ENCODE measurements around the gene GPN2.
"Not testable (repeated sequence)": the region's sequence is repeated elsewhere in the genome, so short reads cannot be mapped to it uniquely, and the experiment has no call there.

The GPN2 gene

DNA sequence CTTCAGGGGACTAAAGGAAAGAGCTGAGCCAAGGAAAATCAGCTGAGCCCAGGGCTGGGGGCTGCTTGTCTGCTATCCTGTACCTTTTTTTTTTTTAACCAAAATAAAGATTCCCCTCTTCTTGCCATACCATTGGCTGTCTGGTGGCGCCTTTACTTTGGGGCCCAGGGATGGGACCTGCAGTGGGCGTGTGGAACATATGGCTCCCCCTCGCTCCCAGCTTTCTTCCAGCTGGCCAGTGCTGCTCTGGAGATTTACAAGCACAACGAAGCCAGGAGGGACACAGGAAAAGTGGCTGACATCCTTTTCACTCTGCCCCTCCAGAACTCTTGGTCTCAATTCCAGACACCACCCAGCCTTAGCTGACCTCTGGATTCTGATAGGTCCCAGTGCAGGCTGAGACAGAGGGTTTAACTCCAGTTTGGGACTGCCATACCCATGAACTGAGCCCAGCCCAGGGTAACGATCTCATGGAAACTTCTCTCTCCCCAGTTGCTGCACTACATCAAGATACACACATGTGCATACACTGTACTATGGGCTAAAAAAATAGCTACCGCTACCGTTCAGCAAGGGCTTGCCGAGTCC, 32.5 kb downstream of the GPN2 start:
- Mint-ChIP-seq H3K4me3 (no peak overlapping the region), H3K27me3 (no peaks in the 10 kb centered on the region), H3K36me3 (peaks cover 31 to 35% of the 10 kb centered on the region in 2 donors), H3K4me1 (peaks cover 1 to 5% of the 10 kb centered on the region in 2 donors), H3K9me3 (no peaks in the 10 kb centered on the region), H3K27ac (no peak overlapping the region)
- DNase-seq (no peak), ATAC-seq (replicated peaks) (no peak)

DNA sequence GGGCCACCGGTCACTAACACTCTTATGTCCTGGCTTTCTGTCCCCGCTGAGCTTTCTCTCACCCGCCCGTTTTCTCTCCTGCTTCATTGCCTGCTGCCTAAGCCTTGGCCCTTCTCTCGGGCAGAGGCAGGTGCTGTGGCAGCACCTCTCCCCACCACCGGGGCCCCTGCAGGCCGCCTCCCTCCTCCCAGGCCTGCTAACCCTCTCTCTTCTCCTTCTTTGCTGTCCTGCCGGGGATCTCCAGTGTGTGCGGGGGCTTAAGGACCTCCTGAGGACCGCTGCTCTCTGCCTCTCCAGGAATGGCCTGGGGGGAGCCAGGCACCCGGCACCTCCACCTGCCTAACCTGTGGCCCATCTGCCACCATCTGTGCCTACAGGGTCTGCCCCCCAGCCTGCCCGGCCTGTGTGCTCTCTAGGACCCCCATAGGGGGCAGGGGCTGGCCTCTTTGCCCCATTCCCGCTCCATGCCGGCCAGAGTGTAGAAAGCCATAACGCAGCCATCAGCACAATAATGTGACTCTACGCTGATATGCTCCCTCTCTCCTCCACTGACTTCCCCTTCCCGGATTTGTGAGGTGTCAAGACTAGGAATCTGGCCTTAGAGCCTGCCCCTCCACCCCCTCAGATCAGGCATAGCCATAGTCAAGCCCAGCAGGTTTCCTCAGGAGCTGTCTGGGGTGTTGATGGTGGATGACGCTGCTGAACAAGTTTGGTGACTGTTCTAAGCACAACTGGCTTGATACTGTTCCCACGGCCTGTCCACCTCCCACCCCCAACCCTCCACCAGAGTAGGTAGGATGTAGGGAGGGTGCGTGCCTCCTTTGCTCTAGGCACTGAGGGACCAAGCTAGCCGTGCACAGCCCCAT, 33.2 kb downstream of the GPN2 start:
- peaks cover 37 to 41% of the 10 kb centered on the region in 2 donors for H3K36me3 Mint-ChIP-seq
- DNase-seq: no peak
- peak overlapping the region; percentile 88 for H3K27ac Mint-ChIP-seq
- no peaks in the 10 kb centered on the region for H3K9me3 Mint-ChIP-seq
- H3K4me1 Mint-ChIP-seq: peaks cover 0 to 2% of the 10 kb centered on the region in 2 donors
- H3K4me3 Mint-ChIP-seq: no peak overlapping the region
- H3K27me3 Mint-ChIP-seq: no peaks in the 10 kb centered on the region
- peak in 1 of 2 donors; percentile 16 for ATAC-seq (replicated peaks)

DNA sequence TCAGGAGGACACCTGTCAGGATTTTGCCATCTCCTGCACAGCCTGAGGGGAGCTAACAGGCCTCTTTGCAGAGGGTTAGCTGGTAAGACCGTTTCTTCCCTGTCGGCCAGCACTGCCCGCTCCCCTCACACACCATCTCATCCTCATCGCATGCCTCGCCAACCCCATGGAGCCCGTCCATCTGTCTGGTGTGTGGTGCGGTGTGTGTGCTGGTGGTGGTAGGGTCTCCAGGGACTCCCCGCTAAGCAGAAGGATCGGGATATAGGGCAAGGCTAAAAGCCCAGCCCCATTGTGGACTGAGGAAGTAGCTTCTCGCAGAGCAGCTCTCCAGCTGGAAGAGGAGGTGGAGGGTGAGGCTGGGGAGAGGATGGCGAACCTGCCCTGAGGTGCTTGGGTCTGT, 33.9 kb downstream of the GPN2 start:
- Mint-ChIP-seq H3K4me3 (no peak overlapping the region), H3K9me3 (no peaks in the 10 kb centered on the region), H3K27ac (peak overlapping the region; percentile 61), H3K36me3 (peaks cover 43 to 48% of the 10 kb centered on the region in 2 donors), H3K27me3 (no peaks in the 10 kb centered on the region), H3K4me1 (peaks cover 0 to 2% of the 10 kb centered on the region in 2 donors)
- ATAC-seq (replicated peaks) (no peak), DNase-seq (no peak)

DNA sequence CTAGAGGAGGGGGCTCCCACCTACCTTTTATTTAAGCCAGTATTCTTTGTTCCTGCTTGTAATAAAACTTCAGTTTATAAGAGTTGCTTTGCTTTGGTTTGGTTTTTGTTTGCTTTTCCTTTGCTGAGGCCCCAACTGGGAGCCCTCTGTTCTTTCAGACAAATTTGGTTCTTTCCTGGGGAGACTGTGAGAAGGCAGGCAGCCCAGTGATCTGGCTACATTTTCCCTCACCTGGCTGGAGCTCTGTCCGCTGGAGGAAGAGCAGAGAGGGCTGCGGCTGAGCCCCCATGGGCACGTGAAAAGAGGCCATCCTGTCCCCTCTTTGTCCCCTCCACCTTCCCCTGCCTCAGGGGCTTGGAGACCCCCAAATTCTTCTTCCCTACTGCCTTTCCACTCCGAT, 34.4 kb downstream of the GPN2 start:
- peaks cover 0 to 2% of the 10 kb centered on the region in 2 donors for H3K4me1 Mint-ChIP-seq
- H3K36me3 Mint-ChIP-seq: peaks cover 43 to 53% of the 10 kb centered on the region in 2 donors
- H3K27me3 Mint-ChIP-seq: no peaks in the 10 kb centered on the region
- ATAC-seq (replicated peaks) (no peak), DNase-seq (no peak)
- H3K4me3 Mint-ChIP-seq: no peak overlapping the region
- H3K9me3 Mint-ChIP-seq: no peaks in the 10 kb centered on the region
- H3K27ac Mint-ChIP-seq: peak overlapping the region; percentile 61

DNA sequence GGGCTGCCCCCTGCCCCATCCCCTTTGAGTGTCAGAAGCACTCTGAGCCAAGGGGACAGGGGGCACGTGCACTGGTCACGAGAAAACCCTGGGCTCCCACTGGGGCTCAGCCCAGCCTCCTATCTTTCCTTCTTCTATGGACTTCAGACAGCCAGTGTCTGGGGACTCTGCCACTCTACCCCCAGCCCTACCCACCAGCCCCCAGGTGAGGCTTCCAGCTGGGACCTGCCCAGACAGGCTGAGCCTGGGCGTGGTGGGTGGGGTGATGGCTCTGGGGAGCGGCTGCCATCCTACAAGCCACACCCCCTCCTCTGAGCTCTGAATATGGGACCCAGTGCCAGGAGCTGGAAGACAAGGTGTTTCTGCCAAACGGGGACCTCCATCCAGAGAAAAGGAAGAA, 35.2 kb downstream of the GPN2 start:
- peaks cover 49 to 60% of the 10 kb centered on the region in 2 donors for H3K36me3 Mint-ChIP-seq
- H3K27ac Mint-ChIP-seq: peak overlapping the region; percentile 51
- H3K4me3 Mint-ChIP-seq: no peak overlapping the region

DNA sequence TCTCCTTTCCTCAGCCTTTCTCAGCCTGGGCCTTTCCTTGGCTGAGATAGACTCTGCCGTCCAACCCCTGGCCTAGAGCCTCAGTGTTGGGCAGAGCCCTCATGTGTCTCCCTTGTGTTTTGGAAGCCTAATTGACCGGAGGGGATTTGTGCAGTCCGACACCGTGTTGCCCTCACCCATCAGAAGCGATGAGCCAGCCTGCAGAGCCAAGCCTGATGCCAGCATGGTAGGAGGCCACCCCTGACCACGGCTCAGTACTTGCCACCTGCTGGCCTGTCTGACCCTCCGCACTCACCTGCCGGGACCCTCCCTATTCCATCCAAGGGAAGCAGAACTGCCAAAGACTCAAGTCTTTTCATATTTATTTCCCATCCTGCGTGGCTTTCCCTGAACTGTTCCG, 36.5 kb downstream of the GPN2 start:
- ATAC-seq (replicated peaks) (no peak), DNase-seq (no peak)
- Mint-ChIP-seq H3K4me1 (peaks cover 0 to 2% of the 10 kb centered on the region in 2 donors), H3K27ac (peak overlapping the region; percentile 31), H3K36me3 (peaks cover 55 to 70% of the 10 kb centered on the region in 2 donors), H3K4me3 (no peak overlapping the region), H3K27me3 (no peaks in the 10 kb centered on the region), H3K9me3 (no peaks in the 10 kb centered on the region)

More for the DNA sequence above, 35.2 kb downstream of the GPN2 start:
- Mint-ChIP-seq H3K4me1 (peaks cover 0 to 2% of the 10 kb centered on the region in 2 donors), H3K27me3 (no peaks in the 10 kb centered on the region), H3K9me3 (no peaks in the 10 kb centered on the region)
- ATAC-seq (replicated peaks) (no peak), DNase-seq (no peak)

DNA sequence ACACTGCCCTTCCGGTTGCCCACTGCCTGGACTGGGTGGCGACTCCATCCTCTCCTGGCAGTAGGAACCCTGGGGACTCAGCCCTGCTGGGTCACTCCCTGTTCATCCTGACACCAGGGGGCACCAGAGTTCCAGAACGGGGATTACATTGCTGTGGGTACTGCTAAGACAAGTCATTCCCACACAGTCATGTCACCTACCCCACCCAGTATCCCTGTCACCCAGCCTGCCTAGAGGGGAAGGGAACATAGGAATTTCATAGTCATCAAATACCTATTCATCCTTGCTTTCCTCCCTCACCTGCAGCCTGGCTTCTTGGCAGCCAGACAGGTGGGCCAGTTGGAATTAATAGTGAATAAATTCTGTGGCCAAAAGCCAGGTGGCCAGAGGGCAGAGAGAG, 36.9 kb downstream of the GPN2 start:
- H3K36me3 Mint-ChIP-seq: peaks cover 59 to 74% of the 10 kb centered on the region in 2 donors
- peak; percentile 58 for DNase-seq

DNA sequence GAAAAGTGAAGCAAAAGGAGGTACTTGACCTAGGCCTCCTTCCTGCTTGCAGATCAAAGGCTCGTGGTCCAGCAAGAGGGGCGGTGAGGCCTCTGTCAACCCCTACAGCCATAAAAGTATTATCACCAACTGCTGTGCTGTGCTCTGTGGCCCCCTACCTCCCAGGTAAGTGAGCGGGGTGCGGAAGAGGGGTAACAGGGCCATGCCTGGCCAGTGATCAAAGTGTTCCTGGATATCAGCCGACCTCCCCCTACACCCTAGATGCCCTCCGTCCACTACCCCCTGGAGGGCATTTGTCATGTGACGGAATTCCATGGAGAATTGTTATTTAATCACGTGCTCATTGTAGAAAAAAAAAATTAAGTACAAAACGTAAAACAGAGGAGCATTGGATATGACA, 37.4 kb downstream of the GPN2 start:
- ATAC-seq (replicated peaks): no peak
- Mint-ChIP-seq H3K36me3 (peaks cover 59 to 77% of the 10 kb centered on the region in 2 donors), H3K4me1 (peaks cover 0 to 4% of the 10 kb centered on the region in 2 donors), H3K27ac (peak overlapping the region; percentile 16), H3K9me3 (no peaks in the 10 kb centered on the region), H3K4me3 (no peak overlapping the region), H3K27me3 (no peaks in the 10 kb centered on the region)
- DNase-seq: no peak

More for the DNA sequence above, 36.9 kb downstream of the GPN2 start:
- H3K27me3 Mint-ChIP-seq: no peaks in the 10 kb centered on the region
- no peak overlapping the region for H3K27ac Mint-ChIP-seq
- H3K4me3 Mint-ChIP-seq: no peak overlapping the region
- peak; percentile 88 for ATAC-seq (replicated peaks)
- no peaks in the 10 kb centered on the region for H3K9me3 Mint-ChIP-seq
- H3K4me1 Mint-ChIP-seq: peaks cover 0 to 4% of the 10 kb centered on the region in 2 donors

DNA sequence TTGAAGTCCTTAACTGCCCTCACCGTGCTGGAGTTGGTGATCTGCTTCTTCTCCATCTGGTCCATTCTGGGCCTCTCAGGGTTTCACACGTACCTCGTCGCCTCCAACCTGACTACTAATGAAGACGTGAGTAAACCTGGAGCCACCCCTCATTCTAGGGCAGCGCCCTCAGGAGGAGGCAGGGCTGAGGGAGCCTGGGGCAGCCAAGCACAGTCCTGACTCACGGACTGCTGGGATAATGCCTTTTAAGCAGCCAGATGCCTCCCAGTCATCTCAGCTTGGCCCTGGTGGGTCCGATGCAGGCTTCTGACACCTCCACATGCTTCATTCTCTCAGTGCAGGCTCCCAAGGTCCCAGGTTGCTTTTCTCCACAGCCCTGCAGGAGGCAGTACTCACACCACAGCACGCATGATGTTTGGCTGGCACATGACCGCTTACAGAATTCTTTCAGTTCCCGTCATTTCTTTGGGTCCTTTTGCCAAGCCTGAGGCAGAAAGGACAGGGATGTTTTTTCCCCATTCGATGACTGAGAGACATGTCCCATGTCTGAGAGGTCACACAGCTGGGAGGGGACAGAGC, 38.9 kb downstream of the GPN2 start:
- ATAC-seq (replicated peaks): peak in 1 of 2 donors; percentile 34
- Mint-ChIP-seq H3K4me1 (peaks cover 0 to 4% of the 10 kb centered on the region in 2 donors), H3K36me3 (peaks cover 66 to 76% of the 10 kb centered on the region in 2 donors), H3K27ac (no peak overlapping the region), H3K27me3 (no peaks in the 10 kb centered on the region), H3K9me3 (no peaks in the 10 kb centered on the region), H3K4me3 (no peak overlapping the region)
- no peak for DNase-seq

DNA sequence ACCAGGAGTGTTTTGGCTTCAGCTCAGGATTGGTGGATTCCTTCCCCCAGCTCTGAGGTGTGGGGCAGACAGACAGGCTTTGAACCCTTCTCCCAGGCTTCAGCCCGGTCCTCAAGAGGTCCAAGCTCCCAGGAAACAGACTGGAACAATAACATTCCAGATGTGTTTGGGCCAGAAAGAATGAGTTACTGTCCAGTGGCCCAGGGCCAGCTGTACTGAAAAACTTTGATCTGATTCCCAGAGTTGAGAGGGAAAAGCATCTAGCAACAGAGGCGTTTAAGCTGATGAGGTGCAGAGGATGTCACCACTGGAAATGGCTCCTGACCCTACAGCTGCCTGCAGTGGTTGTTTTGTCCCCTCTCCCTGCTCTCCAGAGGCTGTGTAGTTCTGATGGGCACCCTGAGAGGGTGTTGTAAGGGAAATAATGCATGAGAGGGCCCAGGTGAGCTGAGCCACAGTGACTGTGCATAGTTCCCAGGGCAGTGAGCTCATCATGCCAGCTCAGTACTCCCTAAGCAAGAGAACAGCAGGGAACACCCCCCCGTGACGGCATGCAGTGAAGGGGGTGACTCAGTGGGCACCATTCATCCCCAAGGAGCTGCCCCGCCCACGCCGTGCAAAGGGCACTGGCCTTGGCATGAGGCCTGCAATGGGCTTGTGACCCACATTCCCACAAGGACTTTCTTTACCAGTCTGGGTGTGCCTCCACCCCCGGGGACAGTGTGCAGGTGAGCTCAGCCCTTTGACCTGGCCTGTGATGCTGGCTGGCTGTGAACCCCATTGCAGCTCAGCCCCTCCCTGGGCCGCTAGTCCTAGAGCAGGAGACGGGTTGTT, 40.9 kb downstream of the GPN2 start:
- Mint-ChIP-seq H3K27ac (peak overlapping the region; percentile 37), H3K27me3 (no peaks in the 10 kb centered on the region), H3K4me1 (peaks cover 0 to 4% of the 10 kb centered on the region in 2 donors), H3K4me3 (no peak overlapping the region), H3K9me3 (no peaks in the 10 kb centered on the region), H3K36me3 (peaks cover 52 to 72% of the 10 kb centered on the region in 2 donors)
- no peak for DNase-seq
- no peak for ATAC-seq (replicated peaks)

DNA sequence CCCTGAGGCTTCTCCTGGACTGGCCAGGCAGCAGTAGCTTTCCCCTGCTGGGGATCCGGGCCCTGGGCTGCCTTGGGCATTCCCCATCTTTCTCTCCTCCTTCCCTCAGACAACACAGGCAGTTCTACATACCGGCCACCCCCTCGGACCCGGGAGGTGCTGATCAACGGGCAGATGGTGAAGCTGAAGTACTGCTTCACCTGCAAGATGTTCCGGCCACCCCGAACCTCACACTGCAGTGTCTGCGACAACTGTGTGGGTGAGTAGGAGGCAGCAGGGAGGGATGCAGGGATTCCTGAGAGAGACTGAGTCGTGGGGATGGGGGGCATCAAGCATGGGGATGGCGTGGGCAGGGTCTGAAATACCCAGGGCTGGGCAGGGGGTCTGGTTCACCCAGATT, 41.6 kb downstream of the GPN2 start:
- no peaks in the 10 kb centered on the region for H3K9me3 Mint-ChIP-seq
- no peak for ATAC-seq (replicated peaks)
- no peak overlapping the region for H3K4me3 Mint-ChIP-seq
- no peaks in the 10 kb centered on the region for H3K27me3 Mint-ChIP-seq
- no peak for DNase-seq
- peak overlapping the region; percentile 51 for H3K27ac Mint-ChIP-seq
- H3K36me3 Mint-ChIP-seq: peaks cover 53 to 67% of the 10 kb centered on the region in 2 donors
- H3K4me1 Mint-ChIP-seq: peaks cover 0 to 2% of the 10 kb centered on the region in 2 donors

DNA sequence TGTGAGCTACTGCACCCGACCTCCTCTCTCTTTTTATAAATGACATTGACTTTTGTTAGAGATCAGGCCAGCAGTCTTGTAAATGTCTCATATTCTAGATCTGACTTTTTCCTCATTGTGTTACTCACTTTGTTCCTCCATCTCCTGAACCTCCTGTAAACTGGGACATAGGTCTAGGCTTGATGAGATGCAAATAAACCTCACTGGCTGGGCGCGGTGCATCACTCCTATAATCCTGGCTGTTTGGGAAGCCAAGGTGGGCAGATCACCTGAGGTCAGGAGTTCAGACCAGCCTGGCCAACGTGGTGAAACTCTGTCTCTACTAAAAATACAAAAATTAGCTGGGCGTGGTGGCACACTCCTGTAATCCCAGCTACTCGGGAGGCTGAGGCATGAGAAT, 42.3 kb downstream of the GPN2 start:
- not testable (repeated sequence) for H3K4me1 Mint-ChIP-seq; H3K9me3 Mint-ChIP-seq; DNase-seq; H3K4me3 Mint-ChIP-seq; H3K27ac Mint-ChIP-seq; ATAC-seq (replicated peaks); H3K27me3 Mint-ChIP-seq
- H3K36me3 Mint-ChIP-seq: peaks cover 50 to 63% of the 10 kb centered on the region in 2 donors

DNA sequence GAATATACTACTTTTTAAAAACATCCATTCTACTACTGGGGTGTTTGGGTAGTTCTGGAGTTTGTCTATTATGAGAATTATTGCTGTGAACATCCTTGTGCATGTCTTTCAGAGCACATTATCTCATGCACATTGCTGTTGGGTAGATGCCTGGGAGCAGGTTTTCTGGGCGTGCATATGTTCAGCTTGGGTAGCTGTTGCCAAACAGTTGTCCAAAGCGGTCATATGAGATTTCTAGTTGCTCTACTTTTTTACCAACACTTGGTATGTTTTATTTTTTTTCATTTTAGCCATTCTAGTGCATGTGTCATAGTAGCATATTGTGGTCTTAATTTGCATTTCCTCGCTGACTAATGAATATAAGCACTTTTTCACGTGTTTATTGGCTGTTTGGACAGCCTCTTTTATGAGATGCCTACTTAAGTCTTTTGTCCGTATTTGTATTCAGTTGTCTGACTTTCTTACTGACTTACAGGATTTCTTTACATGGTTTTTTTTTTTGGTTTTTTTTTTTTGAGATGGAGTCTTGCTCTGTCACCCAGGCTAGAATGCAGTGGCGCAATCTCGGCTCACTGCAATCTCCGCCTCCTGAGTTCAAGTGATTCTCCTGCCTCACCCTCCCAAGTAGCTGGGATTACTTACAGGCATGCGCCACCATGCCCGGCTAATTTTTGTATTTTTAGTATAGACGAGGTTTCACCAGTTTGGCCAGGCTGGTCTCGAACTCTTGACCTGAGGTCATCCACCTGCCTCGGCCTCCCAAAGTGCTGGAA, 45.5 kb downstream of the GPN2 start:
- H3K4me3 Mint-ChIP-seq: no peak overlapping the region
- ATAC-seq (replicated peaks) (no peak), DNase-seq (no peak)
- peaks cover 0 to 2% of the 10 kb centered on the region in 2 donors for H3K4me1 Mint-ChIP-seq
- peaks cover 36 to 47% of the 10 kb centered on the region in 2 donors for H3K36me3 Mint-ChIP-seq
- no peaks in the 10 kb centered on the region for H3K27me3 Mint-ChIP-seq
- H3K9me3 Mint-ChIP-seq: no peaks in the 10 kb centered on the region
- no peak overlapping the region for H3K27ac Mint-ChIP-seq

Data from stimulated activated naive B cell treated with anti-CD40 and anti-IgM and Interleukin-4, amounts not matched to agents 10 μg/mL and 1 μg/mL and 100 μg/mL, for 72 hours (primary cell).